ENCODE data around the gene CCT2. TPM values are rescaled to one million over a fixed set of nuclear protein-coding genes. Genes with fewer than 3 reads are reported as not detected.

Gene CCT2
- total and polyA plus RNA-seq, 2 of the 8 experiments (the other 6 are each of a cell fraction or from before 2014, with no cell fraction given) = 244 to 419 TPM

DNA sequence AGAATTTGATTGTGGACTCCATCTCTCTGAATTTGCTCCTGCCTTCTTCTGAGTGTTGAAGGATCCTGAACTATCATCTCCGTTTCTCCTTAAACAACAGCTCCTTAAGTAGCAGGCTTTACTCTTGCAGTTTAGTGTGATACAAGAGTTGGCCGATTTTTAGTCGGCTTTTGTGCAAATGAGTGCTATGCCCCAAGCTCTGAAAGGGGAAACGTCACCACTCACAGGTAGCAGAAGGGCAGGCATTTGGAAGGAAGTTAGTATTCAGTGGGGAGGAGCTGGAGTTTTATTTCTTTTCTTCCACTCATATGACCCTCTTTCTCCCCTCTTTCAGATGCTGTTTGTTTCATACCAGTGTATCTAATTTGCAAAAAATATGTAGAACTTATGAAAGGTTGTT lies 61.9 kb downstream of the CCT2 start:
- TF ChIP-seq FOSL1 (IDR thresholded peaks at IDR 0.05; ENCODE audit: insufficient read depth, low read depth, low read length) = no peak
- no peak for TF ChIP-seq KDM4A (IDR thresholded peaks at IDR 0.05; ENCODE audit: low read depth, low read length, severe bottlenecking)
- TF ChIP-seq, protein P1, sequence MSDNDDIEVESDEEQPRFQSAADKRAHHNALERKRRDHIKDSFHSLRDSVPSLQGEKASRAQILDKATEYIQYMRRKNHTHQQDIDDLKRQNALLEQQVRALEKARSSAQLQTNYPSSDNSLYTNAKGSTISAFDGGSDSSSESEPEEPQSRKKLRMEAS (IDR thresholded peaks at IDR 0.05) = no peak
- Histone ChIP-seq H4K91ac (replicated peaks; ENCODE audit: insufficient read length, low read length) (no peak overlapping the region), H3K14ac (ENCODE audit: insufficient read length) (no peak overlapping the region), H4K8ac (ENCODE audit: extremely low read depth, insufficient read depth, low read length) (no peak overlapping the region), H3K9ac (replicated peaks in 1 of 4; ENCODE audit: extremely low read depth in 1 of 4, low read depth in 3 of 4, low read length in 3 of 4) (no peak overlapping the region), H3K23me2 (ENCODE audit: low read depth, low read length) (no peaks in the 10 kb centered on the region), H3K79me1 (ENCODE audit: low read depth, low read length) (no peaks in the 10 kb centered on the region), H4K5ac (ENCODE audit: insufficient read length, low read depth, low read length) (no peak overlapping the region), H3K4me2 (ENCODE audit: insufficient read depth in 1 of 2, low read depth in 2 of 2, low read length in 2 of 2) (no peak overlapping the region), H2BK15ac (ENCODE audit: low read length) (no peak overlapping the region), H2BK120ac (replicated peaks; ENCODE audit: low read depth, low read length) (no peak overlapping the region), H3K79me2 (ENCODE audit: control insufficient read depth in 1 of 2, insufficient read depth in 2 of 2, low read length in 2 of 2) (no peaks in the 10 kb centered on the region), H2AFZ (ENCODE audit: low read length) (peak overlapping the region; percentile 99), H3K4me3 (ENCODE audit: extremely low read depth in 1 of 4, insufficient read depth in 2 of 4, low read depth in 3 of 4, low read length in 4 of 4) (no peak overlapping the region), H3K9me3 (ENCODE audit: insufficient read depth in 2 of 2, low read depth in 1 of 2, low read length in 1 of 2) (no peaks in the 10 kb centered on the region), H3K27me3 (replicated peaks in 1 of 4; ENCODE audit: control insufficient read depth in 3 of 4, extremely low read depth in 1 of 4, insufficient read depth in 3 of 4, low read length in 3 of 4) (no peaks in the 10 kb centered on the region), H4K20me1 (replicated peaks in 1 of 2; ENCODE audit: control insufficient read depth in 1 of 2, insufficient read depth in 2 of 2, low read length in 2 of 2) (no peaks in the 10 kb centered on the region), H3K4me1 (replicated peaks in 1 of 4; ENCODE audit: control insufficient read depth in 3 of 4, insufficient read depth in 4 of 4, low read length in 3 of 4) (no peaks in the 10 kb centered on the region), H3K36me3 (ENCODE audit: control insufficient read depth in 2 of 4, insufficient read depth in 4 of 4, low read length in 3 of 4) (no peaks in the 10 kb centered on the region), H3K27ac (ENCODE audit: low read depth, low read length) (no peak overlapping the region), H2BK20ac (ENCODE audit: low read length) (no peak overlapping the region), H3K4ac (replicated peaks; ENCODE audit: insufficient read length, low read depth, low read length) (no peak overlapping the region), H3K56ac (replicated peaks; ENCODE audit: insufficient read length, low read depth, low read length) (no peak overlapping the region), H2BK5ac (ENCODE audit: low read depth, low read length) (no peak overlapping the region), H3K23ac (ENCODE audit: insufficient read length) (no peak overlapping the region), H2AK5ac (ENCODE audit: low read depth, low read length) (no peak overlapping the region), H3K18ac (ENCODE audit: extremely low read depth, low read length) (no peak overlapping the region), H2BK12ac (ENCODE audit: low read depth, low read length) (no peak overlapping the region)
- FAIRE-seq = no peak
- POLR2A ChIA-PET (ENCODE audit: partially characterized antibody) = interaction anchor here (0.6 kb wide), 1 partner anchor 232 kb away, joined by 3 read pairs; no protein-coding TSS in a partner anchor
- 60% methylated on average over 4 of the region's 4 CpGs; no CpG with 5 or more reads in 1 of the 2 experiments for WGBS, 2 experiments (ENCODE audit: extremely low coverage in 1 of 2, insufficient coverage in 1 of 2, insufficient read length in 1 of 2, insufficient replicate concordance in 2 of 2, low coverage in 1 of 2, low lambda C conversion rate in 2 of 2, missing lambda C conversion rate in 1 of 2)
- CTCF ChIA-PET (ENCODE audit: partially characterized antibody) = interaction anchor here (1.3 to 1.7 kb wide), 3 partner anchors 11 to 193 kb away, joined by 3 to 4 read pairs (median 4); no protein-coding TSS in a partner anchor
- no peak for DNase-seq (ENCODE audit: low read depth in 1 of 2, low spot score in 2 of 2)
